SK-MEL-5 (cell line): ENCODE measurements around the gene LRAT. TPM values are rescaled to one million over a fixed set of nuclear protein-coding genes. Genes with fewer than 3 reads are reported as not detected.

Experiments used
- DNase-seq: peaks from one replicate; pipeline ENCODE4 v3.0.0-alpha.2; 2016; ENCODE audit warnings: low read depth, low spot score
- in situ Hi-C: cut with HindIII; loops from 2 replicates; pipeline ENCODE4 v1.10.0; 2016; ENCODE audit warnings: low sequenced_read_pairs, high pct_unique_total_duplicates, low pct_unique_long_range_greater_than_20kb
- small RNA-seq, 2 experiments: library from RNA; depleted of rRNA; stranded (forward); fragments of <200 nt; gene quantifications; one replicate each; pipeline ENCODE3, GENCODE V24; 2014
- total RNA-seq: library from RNA; depleted of rRNA; stranded (reverse); fragments of >200 nt; shearing (Covaris generic); gene quantifications from 2 replicates; pipeline ENCODE4 v1.2.3, GENCODE V29; 2014; rRNA removed

LRAT gene
- total RNA-seq, 1 experiment from 2014 or later: 12.7 TPM

DNA sequence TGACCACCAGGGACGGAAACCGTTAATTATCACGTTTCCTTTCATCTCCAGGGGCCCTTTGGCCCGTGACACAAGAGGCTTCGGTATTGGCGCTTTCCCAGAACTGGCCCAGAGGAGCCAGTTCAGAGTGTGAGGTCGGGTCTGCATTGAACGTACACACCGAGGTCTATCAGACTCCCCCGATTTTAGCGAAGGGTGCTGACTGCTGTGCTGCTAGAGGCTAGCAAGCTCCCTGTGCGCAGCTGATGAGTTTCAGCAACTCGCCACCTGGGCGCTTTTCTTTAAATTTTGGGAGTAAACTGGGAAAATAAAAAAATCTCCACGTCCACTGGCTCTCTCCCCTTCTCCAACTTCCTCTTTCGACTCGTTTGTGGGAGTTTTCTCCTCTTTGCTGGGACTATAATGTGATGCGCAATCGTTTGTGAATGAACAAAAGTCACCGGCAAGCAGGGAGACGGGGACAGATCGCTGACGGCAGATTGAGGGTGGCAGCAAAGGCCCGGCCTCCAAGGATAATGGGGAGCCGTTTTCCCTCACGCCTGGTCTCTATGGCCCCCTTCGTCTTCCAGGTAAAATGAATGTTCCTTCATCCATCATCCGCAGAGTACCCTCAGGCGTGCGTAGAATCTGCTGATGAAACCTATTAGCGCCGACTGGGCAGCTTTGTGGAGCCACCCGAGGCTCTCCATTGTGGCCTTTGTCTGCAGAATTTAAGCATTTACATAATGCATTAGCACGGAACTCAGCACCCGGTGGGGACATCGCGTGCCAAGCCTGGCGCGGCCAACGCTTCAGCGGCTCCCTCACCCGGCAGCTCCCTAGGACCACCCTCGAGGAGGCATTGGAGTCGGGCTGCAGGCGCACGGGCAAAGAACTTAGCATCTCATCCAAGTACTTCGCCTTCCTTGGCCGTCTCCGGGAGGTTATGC lies 1.6 kb upstream of the LRAT start:
- in situ Hi-C loops: no loop called here
- DNase-seq: no peak

DNA sequence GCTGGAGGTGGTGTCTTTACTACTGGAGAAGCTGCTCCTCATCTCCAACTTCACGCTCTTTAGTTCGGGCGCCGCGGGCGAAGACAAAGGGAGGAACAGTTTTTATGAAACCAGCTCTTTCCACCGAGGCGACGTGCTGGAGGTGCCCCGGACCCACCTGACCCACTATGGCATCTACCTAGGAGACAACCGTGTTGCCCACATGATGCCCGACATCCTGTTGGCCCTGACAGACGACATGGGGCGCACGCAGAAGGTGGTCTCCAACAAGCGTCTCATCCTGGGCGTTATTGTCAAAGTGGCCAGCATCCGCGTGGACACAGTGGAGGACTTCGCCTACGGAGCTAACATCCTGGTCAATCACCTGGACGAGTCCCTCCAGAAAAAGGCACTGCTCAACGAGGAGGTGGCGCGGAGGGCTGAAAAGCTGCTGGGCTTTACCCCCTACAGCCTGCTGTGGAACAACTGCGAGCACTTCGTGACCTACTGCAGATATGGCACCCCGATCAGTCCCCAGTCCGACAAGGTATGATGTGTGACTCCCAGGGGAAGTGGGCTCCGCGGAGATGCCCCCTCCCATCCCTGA lies 634 bp downstream of the LRAT start:
- in situ Hi-C loops: no loop called here
- DNase-seq: no peak

DNA sequence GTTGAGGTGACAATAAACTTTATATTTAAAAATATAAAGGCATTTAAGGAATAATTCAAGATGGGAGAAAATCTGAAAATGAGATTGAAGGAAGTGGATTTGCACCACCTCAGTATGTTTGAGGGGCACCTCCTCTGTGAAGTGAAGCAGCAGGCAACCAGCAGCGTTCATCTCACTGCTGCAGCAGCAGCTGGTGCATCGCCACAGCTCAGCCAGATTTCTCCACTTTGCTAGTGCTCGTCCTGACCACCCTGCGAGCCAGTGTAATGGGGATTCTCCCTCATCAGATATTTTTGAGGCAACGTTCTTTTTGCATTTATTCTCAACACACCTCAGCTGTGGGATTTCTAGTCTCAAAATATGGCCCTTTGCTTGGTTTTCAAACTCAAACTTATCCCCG lies 13.9 kb downstream of the LRAT start:
- in situ Hi-C loops: no loop called here
- DNase-seq: no peak

DNA sequence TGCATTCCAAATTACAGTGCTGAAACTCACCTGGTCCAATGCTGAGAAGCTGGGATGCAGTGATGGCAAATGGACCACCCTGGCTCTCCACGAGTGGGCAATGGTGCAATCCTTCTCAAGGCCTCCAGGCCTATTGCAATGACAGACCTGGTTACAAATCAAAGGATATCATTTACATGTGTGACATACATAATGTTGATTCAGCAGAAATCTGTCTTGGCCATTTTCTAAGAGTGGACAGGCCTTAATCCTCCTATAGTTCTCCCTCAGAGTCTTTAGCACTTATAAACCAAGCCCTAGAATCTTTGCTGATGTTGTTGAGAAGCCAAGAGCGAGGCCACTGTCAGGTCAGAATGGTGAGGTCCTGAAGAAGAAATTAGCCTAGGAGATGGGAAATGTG lies 17.1 kb downstream of the LRAT start:
- in situ Hi-C loops: no loop called here

DNA sequence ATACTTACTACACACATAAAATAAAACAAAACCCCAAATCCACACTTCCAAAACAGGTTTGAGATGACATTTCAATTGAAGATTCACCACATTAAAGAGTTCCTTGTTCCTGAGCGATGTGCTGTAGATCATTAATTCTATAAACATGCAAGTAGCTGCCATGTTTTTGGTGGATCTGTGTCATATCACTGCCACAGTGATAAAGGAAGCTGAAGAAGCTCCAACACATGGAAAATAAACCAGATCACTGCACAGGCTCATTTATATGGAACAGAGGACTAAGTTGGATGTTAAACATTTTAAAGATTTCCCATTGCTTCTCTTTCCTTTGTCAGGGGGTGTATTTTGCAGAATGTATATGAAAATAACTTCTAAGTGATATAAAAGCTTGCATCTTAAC lies 34.5 kb downstream of the LRAT start:
- in situ Hi-C loops: no loop called here
- DNase-seq: no peak

More for the DNA sequence above, 17.1 kb downstream of the LRAT start:
- DNase-seq: no peak

DNA sequence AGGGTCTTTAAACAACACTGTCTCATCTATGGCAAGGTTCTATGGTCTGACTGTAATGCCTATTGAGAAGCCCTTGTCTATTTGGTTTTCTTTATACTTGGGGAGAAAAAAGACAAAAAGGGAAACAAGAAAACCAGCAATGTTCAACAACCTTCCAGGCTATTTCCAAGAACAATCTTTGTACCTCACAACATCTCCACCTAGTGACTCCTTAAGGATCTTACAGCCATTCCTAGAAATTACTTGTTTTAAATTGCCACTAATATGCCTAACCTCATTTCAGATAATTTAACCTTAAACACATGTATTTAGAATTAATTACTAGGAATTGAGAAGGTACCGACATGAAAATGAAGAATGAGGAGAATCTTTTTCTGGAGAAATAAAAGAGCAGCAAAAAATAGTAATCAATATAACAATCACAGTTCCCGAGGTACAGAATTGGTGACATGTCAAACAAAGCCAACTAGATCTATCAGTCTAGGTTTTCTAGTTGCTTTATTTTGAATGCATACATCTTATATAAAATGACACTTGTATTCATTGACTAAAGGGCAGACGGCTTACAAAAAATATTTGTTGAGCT lies 35.7 kb downstream of the LRAT start:
- in situ Hi-C loops: no loop called here
- DNase-seq: peak; percentile 60

DNA sequence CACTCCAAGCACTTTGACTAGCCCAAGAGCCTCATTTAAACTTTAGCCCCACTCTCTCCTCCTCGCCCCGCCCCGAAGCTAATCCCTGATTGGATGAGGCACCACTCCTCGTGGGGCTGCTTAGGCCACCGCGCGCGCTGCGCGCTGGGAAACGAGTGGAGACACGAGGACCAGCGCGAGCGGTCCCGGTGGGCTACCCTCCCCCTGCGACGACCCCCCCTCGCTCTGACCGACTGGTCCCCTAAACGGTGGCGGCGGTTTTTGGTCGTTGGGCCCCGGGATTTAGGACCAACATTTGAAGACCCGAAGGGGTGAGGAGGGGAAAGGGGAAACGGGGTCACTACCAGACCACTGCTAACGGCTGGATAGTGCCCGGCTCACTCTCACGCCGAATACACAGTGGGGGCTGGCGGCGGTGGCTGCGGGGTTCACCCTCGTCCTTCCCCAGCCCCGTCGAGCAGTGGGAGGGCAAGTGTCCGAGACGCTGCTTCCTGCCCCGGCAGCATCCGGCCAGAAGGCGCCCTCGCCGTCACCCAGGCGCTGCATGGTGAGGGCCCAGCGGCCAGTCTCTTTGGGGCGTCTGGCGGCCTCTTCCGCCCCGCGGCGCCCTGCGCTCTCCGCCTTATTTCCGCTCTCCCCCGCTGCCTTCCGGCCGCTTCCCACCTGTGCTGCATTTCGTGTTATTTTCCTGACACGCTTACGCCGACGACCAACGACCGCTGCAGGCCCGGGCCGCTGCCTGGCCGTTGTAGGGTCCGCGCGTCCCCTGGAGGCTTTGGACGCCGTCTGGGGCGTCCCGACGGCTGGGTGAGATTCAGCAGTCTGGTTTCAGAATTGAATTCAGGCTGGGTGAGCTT lies 37.6 kb downstream of the LRAT start, which contains the start of gene RBM46:
TSS of gene RBM46 (plus strand) at position 147 of the 857 bp plus-strand sequence. CDS start 15,481 bp downstream, outside the sequence.
- in situ Hi-C loops: no loop called here
- no peak for DNase-seq

DNA sequence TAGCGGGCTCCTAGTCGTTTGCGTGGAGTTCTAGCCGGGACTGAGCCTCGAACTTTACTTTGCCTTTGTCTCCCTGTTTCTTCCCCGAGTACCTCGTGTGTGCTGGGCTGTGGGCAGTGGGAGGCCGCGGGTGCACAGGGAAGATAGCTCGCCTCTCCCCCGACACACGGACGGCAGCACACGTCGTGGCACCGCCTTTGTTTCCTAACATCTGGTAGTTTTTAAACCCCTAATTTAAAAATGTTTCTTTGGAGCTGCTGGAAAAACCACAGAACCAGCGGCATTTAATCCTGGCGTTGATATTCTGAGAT lies 38.1 kb downstream of the LRAT start:
- in situ Hi-C loops: no loop called here
- DNase-seq: no peak

Small RNA genes within 50 kb of the gene (small RNA-seq; reads per million reads assigned to genes)
- gene NDUFB2P1 (0 reads per million in 2 experiments), gene RNU2-44P (0.02 to 0.33 reads per million in 2 experiments), gene RNU2-66P (0 reads per million in 2 experiments)

Other genes with a start within 250 kb of the LRAT start
- gene PLRG1, start 193.6 kb upstream of the LRAT start, total RNA-seq: 98.9 and 117 TPM in 2 replicates
- not detected in 2 replicates for gene FGB, start 181.0 kb upstream of the LRAT start, total RNA-seq
- not detected in 2 replicates for gene FGA, start 153.3 kb upstream of the LRAT start, total RNA-seq
- 0.45 and 0.75 TPM in 2 replicates for gene FGG, start 131.3 kb upstream of the LRAT start, total RNA-seq
- gene RBM46, start 37.3 kb downstream of the LRAT start, total RNA-seq: 0.40 and 0.42 TPM in 2 replicates